HG02840 (cell line): Measurements from ENCODE around the gene TOR1B.
"Not testable (repeated sequence)": the region's sequence is repeated elsewhere in the genome, so short reads cannot be mapped to it uniquely, and the experiment has no call there.

Experiments
- ATAC-seq: cut with Tn5 transposase; IDR thresholded peaks from one replicate; pipeline ENCODE4 v1.9.1; 2021; ENCODE audit warnings: mild to moderate bottlenecking, moderate library complexity, moderate number of reproducible peaks; ENCODE audit not compliant: unreplicated experiment, low FRiP score

TOR1B gene

GRCh38 chr9:129802833-129803675, at the start of gene TOR1B:
Gene TOR1B (plus strand): TSS chr9:129803184. CDS start chr9:129803213, 29 bp downstream.
- ATAC-seq: peak; percentile 69

DNA sequence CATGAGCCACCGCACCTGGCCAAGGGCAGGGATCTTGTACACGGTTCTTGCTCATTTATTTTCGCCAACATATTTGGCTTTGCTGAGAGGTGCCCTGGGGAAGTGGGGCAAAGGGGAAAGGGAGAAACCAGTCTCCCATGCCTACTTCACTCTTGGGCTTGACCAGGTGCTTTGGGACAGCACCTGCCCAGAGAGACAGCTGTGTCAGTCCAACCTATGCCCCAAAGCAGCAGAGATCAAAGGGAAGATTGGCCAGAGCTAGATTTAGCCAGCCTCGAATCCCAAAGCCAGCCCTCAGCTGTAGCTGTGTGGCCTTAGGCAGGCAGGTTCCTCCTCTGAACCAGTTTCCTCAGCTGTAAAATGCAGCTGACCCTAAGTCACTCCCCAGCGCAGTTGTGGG, 47.8 kb upstream of the TOR1B start:
- no peak for ATAC-seq

DNA sequence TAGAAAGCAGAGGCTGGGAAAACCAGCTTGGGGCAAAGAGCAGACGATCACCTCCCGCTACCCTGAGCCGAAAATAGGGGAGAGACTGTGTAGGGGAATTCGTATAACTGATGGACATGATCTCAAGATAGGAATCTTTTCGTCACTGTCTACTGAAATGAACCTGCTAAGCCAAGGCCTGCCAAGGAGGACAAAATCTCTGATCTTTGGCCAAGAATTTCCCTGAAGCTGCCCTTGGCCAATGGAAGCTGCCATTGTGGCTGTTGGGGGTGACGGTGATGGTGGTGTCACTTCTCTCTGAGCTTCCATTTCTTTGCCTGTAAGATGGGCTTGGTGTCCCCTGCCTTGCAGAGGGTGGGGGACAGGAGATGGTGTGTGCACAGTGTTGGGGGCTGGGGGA, 46.8 kb upstream of the TOR1B start:
- no peak for ATAC-seq

DNA sequence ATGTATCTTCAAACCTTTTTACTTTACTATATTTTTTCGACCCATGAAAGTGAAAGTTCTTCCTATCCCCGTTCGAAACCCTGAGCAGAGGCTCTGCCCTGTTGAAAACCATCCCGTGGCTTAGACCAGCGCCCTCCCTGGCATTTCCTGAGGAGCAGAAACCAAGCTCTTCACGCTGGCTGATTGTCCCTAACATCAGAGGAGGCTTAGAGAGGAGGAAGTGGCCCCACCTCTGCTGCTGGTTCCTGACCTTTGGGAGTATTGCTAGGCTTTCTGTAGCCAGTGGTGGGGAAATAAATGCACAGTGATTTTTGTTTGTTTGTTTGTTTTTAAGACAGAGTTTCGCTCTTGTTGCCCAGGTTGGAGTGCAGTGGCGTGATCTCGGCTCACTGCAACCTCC, 45.9 kb upstream of the TOR1B start:
- no peak for ATAC-seq

DNA sequence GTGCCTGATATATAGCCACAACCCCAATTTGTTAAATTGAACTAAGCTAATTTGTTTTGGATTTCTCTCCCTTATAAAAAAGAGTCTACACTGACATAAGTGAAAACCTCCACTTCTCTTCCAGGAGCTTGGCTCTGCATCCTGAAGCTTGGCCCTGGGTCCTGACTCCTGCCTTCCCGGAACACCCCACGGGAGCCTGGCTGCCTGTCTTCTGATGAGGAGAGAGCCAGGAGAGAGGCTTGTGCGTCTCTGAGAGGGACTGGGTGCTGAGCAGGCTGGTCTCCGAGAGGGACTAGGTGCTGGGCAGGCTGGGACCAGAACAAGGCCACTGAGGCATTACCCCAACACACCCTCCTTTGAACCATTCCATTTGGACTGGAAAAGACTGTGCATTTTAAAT, 43.7 kb upstream of the TOR1B start:
- ATAC-seq: no peak

DNA sequence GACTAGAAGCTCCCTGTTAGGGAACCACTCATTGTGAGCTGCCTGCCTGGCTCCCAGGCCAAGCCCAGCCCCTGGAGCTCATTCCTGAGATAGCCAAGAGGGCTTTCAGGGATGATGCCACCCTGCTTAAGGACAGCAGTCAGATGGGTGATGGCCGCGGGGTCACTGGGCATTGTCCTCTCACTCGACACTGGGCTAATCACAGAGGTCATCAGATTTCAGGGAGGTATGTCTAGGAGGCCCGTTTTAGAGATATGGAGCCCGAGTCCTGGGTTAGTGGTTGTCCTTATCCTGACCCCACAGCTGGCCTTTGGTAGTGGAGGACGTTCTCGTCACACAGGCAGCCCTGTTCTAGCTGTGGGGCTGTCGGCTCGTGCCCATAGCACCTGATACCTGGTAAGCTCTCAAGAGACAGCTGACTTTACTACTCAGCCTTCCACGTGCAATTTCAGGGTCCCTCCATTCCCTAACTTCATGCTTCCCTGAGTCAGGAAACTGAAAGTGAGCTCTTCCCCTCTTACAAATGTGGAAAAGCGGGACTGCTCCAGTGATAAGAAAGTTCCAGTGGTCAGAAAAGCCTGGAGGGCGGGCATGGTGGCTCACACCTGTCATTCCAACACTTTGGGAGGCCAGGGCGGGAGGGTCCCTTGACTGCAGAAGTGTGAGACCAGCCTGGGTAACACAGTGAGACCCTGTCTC, 43.0 kb upstream of the TOR1B start:
- ATAC-seq: no peak

DNA sequence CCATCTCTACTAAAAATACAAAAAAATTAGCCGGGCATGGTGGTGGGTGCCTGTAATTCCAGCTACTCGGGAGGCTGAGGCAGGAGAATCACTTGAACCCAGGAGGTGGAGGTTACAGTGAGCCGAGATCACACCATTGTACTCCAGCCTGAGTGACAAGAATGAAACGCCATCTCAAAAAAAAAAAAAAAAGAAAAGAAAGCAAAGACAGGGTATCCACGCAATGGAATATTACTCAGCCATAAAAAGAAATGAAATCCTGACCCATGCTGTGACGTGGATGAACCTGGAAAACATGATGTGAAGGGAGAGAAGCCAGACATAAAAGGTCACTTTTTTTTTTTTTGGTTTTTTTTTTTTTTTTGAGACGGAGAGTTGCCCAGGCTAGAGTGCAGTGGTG, 42.2 kb upstream of the TOR1B start:
- ATAC-seq: not testable (repeated sequence)

- ATAC-seq: no peak
Observed at GRCh38 chr9:129761293-129761900, 41.6 kb upstream of the TOR1B start.

DNA sequence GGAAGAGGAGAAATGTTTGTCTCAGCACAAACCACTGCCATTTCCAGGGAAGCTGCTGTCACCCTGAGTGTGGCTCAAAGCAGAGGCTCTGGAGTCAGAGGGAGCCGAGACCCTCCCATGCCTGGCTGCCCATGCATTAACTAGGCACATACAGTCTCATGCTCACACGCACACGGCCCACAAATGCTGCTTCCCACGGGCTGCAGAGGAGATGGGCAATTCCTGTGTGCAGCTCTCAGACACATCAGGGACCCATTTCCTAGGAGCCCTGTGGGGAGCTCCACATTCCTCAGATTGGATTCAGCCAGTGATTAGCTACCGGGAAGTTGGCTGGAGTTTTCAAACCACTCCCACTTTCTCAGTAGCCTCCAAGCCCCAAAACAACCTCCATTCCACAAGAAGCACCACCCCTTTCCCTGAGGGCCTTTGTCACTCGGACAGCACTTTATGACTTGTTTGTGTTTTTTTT, 41.0 kb upstream of the TOR1B start:
- ATAC-seq: no peak

DNA sequence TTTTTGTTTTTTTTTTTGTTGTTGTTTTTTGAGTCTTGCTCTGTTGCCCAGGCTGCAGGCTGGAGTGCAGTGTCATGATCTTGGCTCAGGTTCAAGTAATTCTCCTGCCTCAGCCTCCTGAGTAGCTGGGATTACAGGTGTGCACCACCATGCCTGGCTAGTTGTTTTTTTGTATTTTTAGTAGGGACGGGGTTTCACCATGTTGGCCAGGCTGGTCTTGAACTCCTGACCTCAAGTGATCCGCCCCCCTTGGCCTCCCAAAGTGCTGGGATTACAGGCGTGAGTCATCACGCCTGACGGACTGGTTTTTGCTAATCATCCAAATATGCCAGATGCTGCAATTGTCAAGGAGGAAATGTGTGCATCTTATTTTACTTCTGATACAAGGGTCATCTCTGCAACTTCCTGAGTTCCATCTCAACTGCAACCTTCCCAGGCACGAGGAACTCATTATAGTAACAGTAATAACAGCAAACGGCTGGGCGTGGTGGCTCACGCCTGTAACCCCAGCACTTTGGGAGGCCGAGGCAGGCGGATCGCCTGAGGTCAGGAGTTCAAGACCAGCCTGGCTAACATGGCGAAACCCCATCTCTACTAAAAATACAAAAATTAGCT, 40.5 kb upstream of the TOR1B start:
- ATAC-seq: not testable (repeated sequence)

- no peak for ATAC-seq
Observed at GRCh38 chr9:129762985-129763926, 39.7 kb upstream of the TOR1B start.

GRCh38 chr9:129765764-129766317, 37.1 kb upstream of the TOR1B start:
- ATAC-seq: no peak

DNA sequence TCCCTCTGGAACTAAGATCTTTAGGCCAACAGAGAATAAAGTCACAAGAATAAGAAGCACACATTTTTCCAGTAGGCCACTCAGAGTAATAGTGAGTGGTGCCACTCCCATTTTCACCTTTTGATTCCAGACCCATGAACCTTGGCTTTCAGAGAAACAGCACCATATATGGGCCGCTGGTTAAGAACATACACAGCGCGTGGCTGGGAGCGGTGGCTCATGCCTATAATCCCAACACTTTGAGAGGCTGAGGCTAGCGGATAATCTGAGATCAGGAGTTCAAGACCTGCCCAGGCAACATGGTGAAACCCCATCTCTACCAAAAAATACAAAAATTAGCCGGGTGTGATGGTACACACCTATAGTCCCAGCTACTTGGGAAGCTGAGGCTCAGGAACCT, 34.5 kb upstream of the TOR1B start:
- no peak for ATAC-seq

DNA sequence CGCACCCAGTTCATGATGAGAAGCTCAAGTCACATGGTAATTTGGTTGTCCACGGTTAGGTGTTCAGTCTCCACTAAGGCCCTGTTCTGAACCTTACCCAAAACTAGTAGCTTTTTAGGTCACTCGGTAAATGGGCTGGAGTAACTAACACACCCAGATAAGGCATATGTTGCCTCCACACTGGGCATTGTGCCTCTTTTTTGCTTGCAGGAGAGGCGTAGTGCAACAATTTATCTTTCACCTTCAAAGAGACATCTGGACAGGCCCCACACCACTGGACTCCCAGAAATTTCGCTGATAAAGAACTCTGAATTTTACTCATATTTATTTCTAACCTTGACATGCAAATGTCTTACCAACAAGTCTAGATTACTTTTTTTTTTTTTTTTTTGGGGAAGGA, 33.3 kb upstream of the TOR1B start:
- no peak for ATAC-seq

DNA sequence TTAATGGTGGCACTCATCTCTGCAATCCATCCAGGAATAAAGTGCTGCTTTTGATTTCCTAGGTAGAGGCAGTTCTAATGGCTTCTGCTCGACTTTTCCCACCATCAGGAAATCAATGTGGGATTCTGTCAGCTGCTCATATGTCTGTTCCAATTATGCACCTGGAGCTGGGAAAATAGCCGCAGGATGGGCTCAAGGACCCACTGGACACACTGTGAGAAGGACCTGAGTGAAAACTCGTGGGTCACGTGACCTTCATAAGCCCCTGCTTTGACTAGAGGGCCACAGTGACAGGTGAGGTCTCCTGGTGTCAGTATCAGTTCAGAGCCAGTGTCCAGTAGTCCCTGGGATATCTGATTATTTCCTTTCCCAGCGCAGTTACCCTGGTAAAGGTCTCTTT, 32.2 kb upstream of the TOR1B start:
- no peak for ATAC-seq

GRCh38 chr9:129773262-129774048, 29.5 kb upstream of the TOR1B start:
- no peak for ATAC-seq

GRCh38 chr9:129774791-129775447, 28.1 kb upstream of the TOR1B start:
- no peak for ATAC-seq

DNA sequence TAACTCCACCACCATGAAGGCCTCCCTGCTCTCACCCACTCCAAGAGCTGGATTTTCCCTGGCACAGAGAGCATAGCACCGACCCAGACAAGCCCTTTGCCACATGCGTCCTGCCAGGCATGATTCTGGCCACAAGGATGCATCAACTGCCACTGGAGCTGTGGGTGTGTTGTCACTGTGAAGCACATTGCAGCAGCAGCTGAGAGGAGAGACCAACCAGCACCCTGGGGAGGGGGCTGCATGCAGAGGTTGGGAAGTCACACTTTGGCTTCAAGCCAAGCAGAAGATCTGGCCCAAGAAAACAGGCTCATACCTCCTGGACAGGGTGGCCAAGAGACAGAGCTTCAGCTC, 27.6 kb upstream of the TOR1B start:
- ATAC-seq: no peak
